PFSK-1 (cell line): ENCODE measurements around the gene ABCB1.

Experiments used
- POLR2AphosphoS5 ChIP-seq: IDR thresholded peaks from 2 replicates; pipeline ENCODE4 v1.6.1; 2012; ENCODE audit warnings: low read depth, mild to moderate bottlenecking, control low read depth, low read length, moderate library complexity
- REST ChIP-seq, 2 experiments: IDR thresholded peaks; 2 replicates each; pipeline versions ENCODE4 v1.6.1 to v1.8.0; 2011 to 2012; ENCODE audit warnings: low read depth in 2 of 2, low read length in 2 of 2, control low read depth in 1 of 2, inconsistent platforms in 1 of 2, mild to moderate bottlenecking in 1 of 2, moderate library complexity in 1 of 2; ENCODE audit not compliant: insufficient read depth in 1 of 2

- no peak for TF ChIP-seq REST (IDR thresholded peaks at IDR 0.05; ENCODE audit: insufficient read depth in 1 of 2, low read depth in 2 of 2, low read length in 2 of 2)
- TF ChIP-seq POLR2AphosphoS5 = no peak
These were observed 30.5 kb downstream of the ABCB1 start for GRCh38 chr7:87570178-87570577.
